HG03469 (cell line): ENCODE measurements around the gene NCKAP5.

Source experiments
- ATAC-seq: cut with Tn5 transposase; IDR thresholded peaks from one replicate; pipeline ENCODE4 v1.9.1; 2021; ENCODE audit warnings: mild to moderate bottlenecking, moderate library complexity, moderate number of reproducible peaks; ENCODE audit not compliant: unreplicated experiment

Gene NCKAP5

DNA sequence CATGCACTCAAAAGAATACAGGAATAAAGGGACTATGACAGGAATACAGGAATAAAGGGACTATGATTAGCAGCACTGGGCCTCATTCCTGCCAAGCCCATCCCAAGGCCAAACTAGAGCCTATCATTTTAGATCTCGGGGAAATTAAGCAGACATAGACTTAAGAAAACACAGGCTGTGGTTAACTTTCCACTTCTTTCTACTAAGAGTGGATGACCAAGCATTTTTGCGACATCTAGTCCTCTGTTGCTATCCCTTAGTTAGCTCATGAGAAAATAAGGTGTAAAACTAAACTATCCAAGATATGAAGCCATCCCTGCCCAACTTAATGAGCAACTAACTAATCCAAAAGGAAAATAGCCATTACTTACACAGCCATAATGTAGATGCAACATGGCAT, 904.2 kb downstream of the NCKAP5 start:
- no peak for ATAC-seq

DNA sequence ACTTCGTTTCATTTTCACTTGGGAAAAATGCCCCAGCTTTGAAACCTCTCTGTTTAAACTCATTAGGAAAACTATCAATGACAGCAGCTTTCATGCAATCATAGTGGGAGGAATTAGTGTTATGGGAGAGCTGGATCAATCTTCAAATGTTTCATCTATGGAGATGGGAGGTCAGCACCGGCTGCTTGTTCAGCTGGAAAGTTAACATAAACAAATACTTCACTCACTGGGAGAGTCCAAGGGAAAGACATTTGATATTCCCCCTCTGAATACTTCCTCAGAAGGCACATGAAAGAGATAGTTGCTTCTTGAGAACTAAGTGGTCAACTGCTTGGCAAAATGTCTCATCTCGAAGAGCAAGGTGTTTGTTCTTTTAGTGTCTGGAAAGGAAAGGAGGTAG, 905.5 kb downstream of the NCKAP5 start:
- no peak for ATAC-seq

DNA sequence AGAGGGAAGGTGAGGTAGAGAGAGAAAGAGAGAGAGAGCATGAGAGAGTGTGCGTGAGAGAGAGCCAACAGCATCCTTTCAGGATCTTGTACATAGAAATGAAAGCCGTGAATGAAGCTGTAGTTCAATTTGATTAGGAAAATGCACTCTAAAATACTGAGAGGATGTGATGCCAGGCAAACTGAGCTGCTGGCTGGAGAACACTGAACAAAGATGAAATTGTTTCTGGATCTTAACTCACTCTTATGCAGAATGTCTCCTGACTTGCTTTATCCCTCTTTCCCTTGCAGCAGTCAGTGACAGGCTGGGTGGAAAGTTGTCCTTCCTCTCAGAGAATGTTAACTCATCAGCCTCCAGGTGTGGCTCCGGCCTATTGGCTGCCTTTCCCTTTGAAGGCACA, 908.9 kb downstream of the NCKAP5 start:
- no peak for ATAC-seq

DNA sequence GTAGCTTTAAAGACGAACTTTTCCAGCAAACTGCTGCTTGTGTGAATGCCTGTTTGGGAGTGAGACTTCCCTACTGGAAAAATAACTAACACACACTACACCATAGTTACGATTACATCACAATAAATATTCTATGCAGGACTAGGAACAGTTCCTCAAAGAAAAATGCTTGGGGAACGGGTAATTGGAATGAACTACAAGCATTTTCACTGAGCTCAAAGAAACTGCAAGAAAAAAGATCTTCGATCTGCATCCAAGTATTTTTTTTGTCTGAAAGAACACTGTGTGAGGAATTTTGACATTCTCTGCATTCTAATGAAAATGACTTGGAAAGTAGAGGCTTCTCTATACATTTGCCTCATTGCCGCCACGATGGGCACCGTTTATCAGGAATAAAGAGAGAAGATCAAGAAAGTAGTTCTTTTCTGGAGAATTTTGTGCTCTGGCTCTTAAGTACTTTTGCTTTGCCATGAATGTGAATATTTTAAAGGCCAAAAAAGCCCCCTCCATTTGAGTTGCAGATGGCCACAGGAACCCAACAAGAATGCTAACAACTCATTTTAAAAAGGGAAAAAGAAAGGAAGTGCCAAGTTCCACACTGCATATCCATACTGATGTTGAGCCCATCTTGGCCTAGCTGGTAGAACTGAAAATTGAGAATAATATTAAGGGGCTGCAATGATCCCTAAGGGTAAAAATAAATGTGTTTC, 911.8 kb downstream of the NCKAP5 start:
- ATAC-seq: no peak

DNA sequence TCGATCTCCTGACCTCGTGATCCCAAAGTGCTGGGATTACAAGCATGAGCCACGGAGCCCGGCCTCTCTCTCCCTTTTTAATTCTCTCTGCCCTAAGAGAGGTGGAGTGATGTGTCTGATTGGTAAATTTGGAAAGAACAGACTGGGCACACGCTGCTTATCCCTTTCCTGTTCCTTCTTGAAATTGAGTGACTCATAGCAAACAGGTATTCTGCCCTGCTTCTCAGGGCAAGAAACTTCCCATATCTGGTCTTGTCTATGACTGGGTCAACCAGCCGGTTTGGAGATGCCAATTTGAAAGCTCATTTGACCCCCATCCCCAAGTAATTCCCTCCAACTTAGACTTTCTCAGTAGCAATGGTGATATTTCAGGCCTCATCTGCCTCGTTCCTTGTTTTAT, 913.3 kb downstream of the NCKAP5 start:
- no peak for ATAC-seq

DNA sequence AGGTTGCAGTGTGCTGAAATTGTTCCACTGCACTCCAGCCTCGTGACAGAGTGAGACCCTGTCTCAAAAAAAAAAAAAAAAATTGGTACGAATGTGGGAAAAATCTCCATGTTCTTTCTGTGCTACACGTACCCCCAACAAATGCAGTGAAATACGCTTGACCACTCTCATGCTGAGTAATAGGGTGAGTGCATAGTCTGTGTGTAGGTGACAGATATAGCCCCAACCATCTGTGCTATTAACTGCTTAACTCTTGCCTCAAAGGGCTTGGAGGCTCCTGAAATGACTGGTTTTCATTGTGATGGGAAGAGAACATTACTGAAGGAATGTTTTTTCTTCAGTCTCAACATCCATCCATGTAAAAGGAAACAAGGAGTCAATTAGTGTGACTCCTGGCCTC, 913.9 kb downstream of the NCKAP5 start:
- no peak for ATAC-seq

DNA sequence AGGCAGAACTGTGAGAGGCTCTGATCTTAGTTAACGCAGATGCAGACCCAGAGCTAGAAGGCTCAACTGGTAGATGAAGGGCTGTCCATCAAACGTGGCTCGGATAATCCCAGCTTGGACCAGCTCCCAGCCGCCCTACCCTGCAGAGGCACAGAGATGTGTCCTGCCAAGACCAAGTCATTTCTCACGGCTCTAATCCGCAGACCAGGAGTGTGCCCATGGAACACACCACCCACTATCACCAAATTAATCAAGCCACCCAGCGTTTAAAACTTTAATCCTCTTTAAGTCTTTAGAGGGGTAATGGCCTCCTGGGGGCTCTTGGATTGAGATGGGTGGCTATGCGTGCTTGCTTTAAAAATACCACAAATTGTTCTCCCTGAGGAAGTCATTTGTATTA, 915.8 kb downstream of the NCKAP5 start:
- ATAC-seq: no peak

DNA sequence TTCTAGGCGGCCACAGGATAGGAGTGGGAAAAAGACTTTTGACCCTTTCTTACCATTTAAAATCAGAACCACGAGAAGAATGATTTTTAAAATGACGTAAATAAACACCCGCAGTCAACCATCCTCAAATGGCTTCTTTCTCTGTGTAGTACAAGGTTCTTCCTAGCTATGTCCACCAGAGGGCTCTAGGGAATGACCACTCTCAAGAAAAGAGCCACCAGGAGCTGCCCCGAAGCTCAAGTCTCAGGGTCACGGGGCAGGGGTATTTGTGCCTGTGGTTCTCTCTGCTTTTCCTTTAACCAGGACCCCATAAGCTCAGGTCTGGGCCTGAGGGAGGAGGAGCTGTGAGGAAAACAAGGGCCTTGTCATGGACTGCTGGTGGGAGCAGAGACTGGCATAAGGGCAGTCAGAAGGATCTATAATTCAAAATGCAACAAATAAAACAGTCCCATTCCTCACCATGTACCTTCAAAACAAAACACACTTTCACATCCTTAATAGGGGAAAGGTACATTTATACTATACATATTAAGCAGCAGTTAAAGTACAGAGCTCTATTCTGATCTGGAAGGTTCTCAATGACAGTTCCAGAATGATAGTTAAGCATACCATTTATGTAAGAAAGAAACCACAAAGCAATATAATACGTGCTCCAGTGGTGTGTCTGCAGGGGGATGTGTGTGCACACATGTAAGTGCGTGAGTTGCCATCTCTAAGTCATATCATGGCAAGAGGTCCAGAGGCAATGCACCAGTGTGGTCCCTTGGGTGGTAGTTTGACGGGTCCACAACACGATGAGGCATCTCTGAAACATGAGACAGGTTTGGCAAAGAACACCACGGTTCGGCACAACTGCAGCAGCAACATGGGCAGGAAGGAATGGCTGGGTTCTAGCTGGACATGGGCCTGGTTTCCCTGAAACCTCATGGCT, 916.9 kb downstream of the NCKAP5 start:
- no peak for ATAC-seq

DNA sequence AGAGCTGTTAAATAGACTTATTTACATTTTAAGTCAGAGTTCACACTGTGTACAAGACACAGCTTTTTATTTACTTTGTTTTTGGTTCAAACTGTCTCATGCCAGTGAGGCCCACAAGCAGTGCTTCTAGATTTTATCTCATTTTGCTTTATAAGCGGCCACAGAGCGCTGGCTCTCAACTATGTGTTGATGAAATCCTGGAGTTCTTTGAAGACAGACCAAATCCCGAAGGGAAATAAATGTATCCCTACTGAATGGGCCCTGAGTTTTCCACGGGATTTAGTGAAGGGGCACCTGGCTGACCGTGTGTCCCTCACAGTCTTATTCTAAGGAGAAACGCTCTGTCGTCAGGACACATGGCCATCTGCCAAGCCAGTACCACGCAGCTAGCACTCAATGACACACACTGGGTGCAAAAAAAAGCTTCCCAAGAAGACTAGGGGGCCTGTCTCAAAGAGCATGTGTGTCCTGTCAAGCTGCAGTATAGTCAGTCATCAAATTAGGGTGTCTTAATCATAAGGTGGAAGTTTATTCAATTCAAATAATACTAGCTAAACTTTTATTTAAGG, 921.6 kb downstream of the NCKAP5 start:
- ATAC-seq: no peak

DNA sequence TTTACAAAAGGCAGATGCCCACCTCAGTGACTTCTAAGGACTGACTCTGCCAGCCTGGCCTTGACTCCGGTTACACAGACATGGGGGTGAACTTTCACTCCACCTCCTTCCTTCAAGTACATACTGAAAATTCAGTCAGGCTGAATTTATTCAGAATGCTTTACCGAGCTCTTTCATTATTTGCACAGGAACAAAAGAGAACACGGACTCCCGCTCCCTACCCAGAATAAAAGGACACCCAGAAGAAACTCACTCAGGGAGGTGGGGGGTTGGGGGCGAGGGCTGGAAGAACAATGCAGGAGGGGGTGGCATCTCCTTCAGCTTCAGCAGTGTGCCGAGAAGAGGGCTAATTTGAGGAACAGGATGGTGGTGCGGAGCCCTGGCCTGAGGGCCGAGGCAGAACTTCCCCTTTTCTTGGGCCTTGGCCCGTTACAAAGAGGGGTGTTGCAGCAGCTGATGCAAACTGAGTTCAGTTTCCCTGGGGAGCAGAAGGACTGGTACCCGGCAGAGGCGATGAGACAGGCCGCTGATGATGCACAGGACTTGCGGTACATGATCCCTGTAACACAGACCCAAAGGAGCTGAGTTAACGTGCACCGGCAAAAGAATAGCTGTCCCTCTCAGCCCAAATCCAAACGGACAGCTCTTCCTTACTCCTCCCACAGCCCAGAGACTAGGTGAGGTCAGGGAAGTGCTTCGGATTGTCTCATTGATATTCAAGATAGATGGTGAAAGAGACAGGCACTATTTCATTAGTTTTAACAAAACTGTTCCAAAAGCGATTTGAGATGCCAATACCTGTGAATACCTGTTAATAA, 922.3 kb downstream of the NCKAP5 start:
- no peak for ATAC-seq

DNA sequence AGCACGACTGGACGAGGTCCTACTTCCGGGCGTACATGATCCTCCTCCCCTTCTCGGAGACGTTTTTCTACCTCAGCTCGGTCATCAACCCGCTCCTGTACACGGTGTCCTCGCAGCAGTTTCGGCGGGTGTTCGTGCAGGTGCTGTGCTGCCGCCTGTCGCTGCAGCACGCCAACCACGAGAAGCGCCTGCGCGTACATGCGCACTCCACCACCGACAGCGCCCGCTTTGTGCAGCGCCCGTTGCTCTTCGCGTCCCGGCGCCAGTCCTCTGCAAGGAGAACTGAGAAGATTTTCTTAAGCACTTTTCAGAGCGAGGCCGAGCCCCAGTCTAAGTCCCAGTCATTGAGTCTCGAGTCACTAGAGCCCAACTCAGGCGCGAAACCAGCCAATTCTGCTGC, 923.1 kb downstream of the NCKAP5 start:
- no peak for ATAC-seq

DNA sequence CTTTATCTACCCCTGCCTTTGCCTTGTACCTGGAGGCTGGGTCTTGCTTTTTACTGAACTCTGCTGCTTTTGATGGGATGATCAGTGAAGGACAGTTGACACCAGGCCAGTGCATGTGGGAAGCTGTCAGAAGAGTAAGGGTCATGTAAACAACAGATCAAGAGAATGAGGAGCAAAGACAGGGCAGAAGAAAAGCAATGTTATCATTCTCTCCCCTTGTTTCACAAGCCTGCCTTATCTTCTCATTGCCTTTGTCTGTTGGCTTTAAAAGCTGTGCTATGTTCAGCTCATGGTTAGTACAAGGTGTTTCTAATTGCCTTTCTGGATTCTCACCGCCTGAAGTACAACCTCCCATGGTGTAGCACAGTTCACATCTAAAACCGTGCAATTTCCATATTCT, 925.8 kb downstream of the NCKAP5 start:
- no peak for ATAC-seq

DNA sequence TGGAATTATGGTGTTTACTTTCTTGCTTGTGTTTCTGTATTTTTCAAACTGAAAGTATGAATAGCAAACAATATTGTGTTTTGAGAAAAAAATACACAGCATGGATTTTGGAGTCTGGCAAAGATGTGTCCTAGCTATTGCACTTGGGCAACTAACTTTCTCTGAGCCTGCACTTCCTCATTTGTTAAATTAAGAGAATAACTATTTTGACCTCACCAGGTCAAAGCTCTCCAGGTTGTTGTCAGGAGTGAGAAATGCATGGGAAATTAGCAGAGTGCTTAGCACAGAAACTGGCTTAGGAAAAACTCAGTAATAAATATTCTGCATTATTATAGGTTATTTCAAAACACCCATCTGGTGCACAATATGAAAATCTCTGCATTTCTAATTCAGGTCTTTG, 926.4 kb downstream of the NCKAP5 start:
- no peak for ATAC-seq

DNA sequence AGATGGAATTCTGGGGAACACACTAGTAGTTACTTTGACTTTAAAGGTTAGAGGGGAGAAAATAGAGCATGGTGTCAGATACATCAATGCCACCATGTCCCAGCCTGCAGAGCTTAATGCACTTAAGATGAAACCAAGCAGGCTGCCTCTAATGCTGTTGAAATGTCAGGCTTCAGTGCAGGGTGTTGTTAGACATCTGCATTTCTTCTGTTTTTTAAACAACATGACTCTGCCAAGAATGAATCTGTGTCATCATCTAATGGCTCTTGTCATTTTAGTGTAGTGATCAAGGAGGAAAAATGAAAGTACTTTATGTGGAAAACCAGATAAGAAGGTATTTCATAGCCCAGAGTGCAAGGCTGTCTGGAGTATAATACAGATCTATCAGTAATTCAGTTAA, 928.1 kb downstream of the NCKAP5 start:
- no peak for ATAC-seq

DNA sequence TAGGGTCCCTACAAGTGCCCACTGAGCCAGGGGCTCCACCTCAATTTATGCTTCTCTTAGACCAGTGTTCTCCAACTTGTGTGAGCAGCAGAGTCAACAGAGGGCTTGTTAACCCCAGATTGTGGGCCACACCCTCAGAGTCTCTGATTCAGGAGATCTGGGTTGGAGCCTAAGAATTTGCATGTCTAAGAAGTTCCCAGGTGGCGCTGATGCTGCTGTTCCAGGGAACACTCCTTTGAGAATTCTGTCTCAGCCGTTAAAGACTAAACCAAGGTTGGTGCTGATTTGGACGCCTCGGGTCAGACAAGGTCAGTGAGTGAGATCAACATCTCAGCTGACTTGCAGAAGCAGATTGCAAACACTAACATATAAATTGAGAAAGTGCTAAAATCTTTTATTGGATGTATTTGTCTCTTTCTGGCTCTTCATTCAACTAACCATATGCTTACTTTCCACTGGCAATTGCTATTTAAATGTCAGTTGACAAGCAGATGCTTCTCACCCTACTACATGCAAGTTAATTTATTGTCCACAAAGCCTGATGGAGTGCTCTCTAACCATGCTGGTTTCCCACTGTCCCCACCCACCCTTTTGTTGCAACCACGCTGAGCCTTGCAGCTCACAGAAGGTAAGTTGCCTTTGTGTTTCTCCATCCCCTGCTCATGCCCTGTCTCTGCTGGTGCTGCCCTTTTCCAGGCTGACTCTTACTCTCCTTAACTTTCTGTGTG, 929.8 kb downstream of the NCKAP5 start:
- no peak for ATAC-seq

DNA sequence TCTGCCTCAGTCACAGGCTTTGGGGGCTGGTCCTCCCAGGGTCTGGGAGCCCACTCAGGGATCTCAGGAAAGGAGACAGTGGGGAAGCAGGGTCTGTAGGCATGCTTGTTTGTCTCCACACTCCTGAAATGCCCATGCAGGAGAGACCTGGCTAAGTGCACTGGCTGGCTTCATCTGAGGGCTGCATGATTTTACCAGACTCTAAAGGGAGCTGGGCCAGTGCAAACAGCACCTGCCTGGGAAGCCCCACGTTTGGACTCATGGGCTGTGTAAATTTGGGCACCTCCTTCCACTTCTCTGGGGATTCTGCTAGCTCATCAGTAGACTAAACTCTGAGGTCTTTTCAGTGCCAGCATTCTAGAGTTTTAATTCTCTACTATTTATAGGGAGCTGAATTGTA, 931.9 kb downstream of the NCKAP5 start:
- no peak for ATAC-seq

DNA sequence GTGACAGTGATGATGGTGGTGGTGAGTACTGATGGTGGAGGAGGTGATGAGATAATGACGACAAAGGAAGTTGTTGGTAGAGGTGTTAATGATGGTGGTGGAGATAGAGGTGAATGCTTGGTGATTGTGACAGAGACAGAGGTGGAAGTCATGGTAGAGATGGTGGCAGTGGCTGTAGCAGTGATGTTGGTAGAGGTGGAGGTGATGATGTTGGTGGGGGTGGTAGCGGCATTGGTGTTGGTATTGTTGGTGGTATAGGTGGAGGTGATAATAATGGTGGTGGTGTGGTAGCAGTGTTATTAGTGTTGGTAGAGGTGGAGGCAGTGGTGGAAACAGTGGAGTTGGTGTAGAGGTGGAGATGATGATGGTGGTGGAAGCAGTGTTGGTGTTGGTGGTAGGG, 934.6 kb downstream of the NCKAP5 start:
- no peak for ATAC-seq

DNA sequence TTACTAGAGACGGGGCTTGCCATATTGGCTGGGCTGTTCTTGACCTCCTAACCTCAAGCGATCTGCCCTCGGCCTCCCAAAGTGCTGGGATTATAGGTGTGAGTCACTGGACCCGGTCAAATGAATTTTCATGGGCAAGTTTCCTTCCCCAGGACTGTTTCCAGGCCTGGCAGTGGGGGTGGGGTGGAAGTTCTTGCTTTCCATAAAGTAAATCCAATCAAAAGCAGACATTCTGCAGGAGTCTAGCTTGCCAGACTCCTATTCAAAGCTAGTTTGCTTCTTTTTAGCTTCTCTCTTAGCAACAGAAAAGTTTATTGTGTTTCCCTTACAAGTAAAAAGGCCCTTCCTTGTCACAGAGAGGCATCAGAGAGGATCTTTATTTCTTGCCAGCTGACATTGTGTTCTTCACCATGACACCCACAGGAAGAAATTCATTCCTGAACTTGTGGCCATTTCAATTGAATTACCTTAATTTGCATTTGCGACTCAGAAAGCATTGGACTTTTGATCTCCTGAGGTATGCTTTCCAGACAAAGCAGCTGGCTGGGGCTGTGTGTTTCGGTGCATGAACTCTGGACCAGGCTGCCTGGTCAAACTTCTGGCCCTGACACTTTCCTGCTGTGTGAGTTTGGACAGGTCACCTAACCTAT, 936.1 kb downstream of the NCKAP5 start:
- no peak for ATAC-seq

DNA sequence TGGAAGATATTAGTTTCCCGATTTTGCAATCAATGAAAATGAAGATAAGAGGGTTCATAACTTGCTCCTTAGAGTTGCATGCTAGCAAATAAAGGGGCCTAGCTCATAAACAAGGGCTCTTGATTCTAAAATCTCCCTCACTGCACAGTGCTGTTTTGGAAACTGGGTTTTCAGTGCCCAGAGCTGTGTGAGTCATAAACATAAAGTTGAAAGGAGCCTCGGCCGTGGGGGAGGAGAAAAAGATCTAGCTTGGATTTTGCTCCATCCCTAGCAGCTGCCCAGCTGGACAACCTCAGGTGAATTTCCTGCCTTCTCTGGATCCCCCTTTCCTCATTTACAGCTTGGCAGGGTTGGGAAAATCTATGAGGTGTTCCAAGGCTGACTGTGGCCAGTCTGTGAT, 940.7 kb downstream of the NCKAP5 start:
- no peak for ATAC-seq
